ENCODE results near the gene KCNH6. TPM values are rescaled to one million over a fixed set of nuclear protein-coding genes. Genes with fewer than 3 reads are reported as not detected.

Gene KCNH6
- total and polyA plus RNA-seq, 8 donors = 0.41 to 1.5 (median 0.84) TPM

- no peaks in the 10 kb centered on the region for H3K36me3 ChIP-seq
- no peaks in the 10 kb centered on the region for H3K9me3 ChIP-seq
- H3K27me3 ChIP-seq = peaks cover 28 to 38% of the 10 kb centered on the region in 2 donors
- DNase-seq (peak in 1 of 4 donors; percentile 34), ATAC-seq (no peak)
- no peak overlapping the region for H3K27ac ChIP-seq
- no peak for TF ChIP-seq CTCF (IDR thresholded peaks at IDR 0.05)
- no peak overlapping the region for H3K4me3 ChIP-seq
- intact Hi-C loops (cut with DNase I) = no loop called here
- H3K4me1 ChIP-seq = peaks cover 3 to 7% of the 10 kb centered on the region in 2 donors
Measured at GRCh38 chr17:63538693-63539595, 15.8 kb downstream of the KCNH6 start.

- intact Hi-C loops (cut with DNase I) = no loop called here
- Histone ChIP-seq H3K27me3 (peaks cover 28 to 38% of the 10 kb centered on the region in 2 donors), H3K36me3 (no peaks in the 10 kb centered on the region), H3K9me3 (no peaks in the 10 kb centered on the region), H3K27ac (no peak overlapping the region), H3K4me3 (no peak overlapping the region), H3K4me1 (peaks cover 3 to 7% of the 10 kb centered on the region in 2 donors)
- no peak for TF ChIP-seq CTCF (IDR thresholded peaks at IDR 0.05)
- ATAC-seq = no peak
- peak in 1 of 4 donors; percentile 34 for DNase-seq
Measured at GRCh38 chr17:63540590-63540989, 17.4 kb downstream of the KCNH6 start.

- Histone ChIP-seq H3K9me3 (no peaks in the 10 kb centered on the region), H3K4me3 (no peak overlapping the region), H3K36me3 (no peaks in the 10 kb centered on the region), H3K4me1 (peaks cover 3 to 7% of the 10 kb centered on the region in 2 donors), H3K27ac (no peak overlapping the region), H3K27me3 (peaks cover 28 to 30% of the 10 kb centered on the region in 2 donors)
- no peak for ATAC-seq
- no peak for TF ChIP-seq CTCF (IDR thresholded peaks at IDR 0.05)
- intact Hi-C loops (cut with DNase I) = no loop called here
- DNase-seq = peak in 1 of 4 donors; percentile 49
Measured at GRCh38 chr17:63542218-63542545, 19.0 kb downstream of the KCNH6 start.

- Histone ChIP-seq H3K36me3 (no peaks in the 10 kb centered on the region), H3K9me3 (no peaks in the 10 kb centered on the region), H3K4me1 (peaks cover under 1 to 4% of the 10 kb centered on the region in 2 donors), H3K4me3 (no peak overlapping the region), H3K27me3 (peaks cover 18 to 20% of the 10 kb centered on the region in 2 donors), H3K27ac (no peak overlapping the region)
- no peak for ATAC-seq
- TF ChIP-seq CTCF (IDR thresholded peaks at IDR 0.05) = no peak
- DNase-seq = peak in 1 of 4 donors; percentile 47
- intact Hi-C loops (cut with DNase I) = no loop called here
Measured at GRCh38 chr17:63542942-63543821, 20.0 kb downstream of the KCNH6 start.

All from left lung (tissue), 10 donors.